Activated CD8-positive, alpha-beta memory T cell treated with anti-CD3 and anti-CD28 coated beads for 48 hours (primary cell): ENCODE results near the gene APOBEC3C.
"Not testable (repeated sequence)": the region's sequence is repeated elsewhere in the genome, so short reads cannot be mapped to it uniquely, and the experiment has no call there.

Experiments used
- DNase-seq, 3 experiments: peaks; one replicate each; pipeline ENCODE4 v3.0.0-alpha.2; 2020; ENCODE audit warnings: low read depth in 2 of 3, low spot score in 2 of 3

The APOBEC3C gene

DNA sequence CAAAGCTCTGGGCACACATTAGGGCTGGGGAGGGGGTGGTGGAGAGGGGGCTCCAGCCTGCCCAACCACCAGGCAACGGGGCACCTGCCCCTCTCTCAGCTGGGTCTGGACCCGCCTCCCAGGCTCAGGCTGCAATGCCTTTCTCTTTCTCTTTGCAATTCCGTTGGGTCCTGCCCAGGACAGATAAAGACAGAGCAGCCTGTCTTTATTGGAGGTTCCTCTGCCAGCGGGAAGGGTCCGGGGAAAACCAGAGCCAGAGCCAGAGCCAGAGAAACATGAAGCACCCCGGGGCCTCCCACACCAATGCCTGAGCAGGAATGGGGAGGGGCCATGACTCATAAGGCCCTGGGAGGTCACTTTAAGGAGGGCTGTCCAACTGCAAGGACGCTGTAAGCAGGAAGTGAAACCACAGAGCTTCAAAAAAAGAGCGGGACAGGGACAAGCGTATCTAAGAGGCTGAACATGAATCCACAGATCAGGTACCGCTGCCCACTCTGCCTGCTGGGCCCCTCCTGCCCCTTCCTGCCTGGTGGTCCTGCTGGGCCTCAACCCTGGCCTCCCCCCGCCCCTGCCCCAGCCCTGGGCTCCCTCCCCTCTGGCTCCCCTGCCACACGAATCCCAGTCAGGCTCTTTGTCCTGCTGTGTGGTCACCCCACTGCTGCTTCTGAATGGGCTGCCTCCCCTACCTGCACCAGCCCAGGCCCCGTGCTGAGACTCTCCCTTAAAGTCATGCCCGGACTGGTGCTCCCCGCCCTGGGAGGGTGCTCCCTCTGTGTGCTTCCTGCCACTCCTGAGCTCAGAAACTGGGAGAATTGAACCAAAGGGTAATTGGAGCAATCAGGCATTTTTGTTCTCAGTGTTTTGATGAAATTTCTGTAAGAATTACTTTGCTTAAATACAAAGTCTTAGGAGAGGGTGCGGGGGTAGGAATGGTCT, 31.8 kb upstream of the APOBEC3C start, which contains the start of gene APOBEC3B:
APOBEC3B (plus strand) TSS at position 356 of the 936 bp plus-strand sequence; CDS start at position 463, 107 bp downstream.
- peak in 2 of 3 experiments; percentile 43 to 57 for DNase-seq

DNA sequence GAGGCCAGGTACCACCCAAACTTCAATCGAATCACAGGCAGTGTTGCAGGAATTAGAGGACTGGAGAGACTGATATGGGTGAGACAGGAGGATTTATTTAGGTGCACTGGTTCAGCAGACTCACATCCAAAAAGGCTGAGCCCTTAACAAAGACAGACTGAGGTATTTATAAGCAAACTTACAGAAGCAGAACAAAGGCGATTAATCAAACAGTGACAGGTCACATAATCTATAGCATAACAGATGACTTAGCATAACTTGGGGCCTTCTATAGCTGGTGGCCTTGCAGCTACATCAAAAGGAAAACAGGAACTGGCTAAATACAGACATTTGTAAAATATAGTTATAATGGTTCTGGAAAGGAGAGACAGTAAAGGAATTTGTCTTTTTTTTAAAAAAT, 29.8 kb upstream of the APOBEC3C start:
- no peak for DNase-seq

DNA sequence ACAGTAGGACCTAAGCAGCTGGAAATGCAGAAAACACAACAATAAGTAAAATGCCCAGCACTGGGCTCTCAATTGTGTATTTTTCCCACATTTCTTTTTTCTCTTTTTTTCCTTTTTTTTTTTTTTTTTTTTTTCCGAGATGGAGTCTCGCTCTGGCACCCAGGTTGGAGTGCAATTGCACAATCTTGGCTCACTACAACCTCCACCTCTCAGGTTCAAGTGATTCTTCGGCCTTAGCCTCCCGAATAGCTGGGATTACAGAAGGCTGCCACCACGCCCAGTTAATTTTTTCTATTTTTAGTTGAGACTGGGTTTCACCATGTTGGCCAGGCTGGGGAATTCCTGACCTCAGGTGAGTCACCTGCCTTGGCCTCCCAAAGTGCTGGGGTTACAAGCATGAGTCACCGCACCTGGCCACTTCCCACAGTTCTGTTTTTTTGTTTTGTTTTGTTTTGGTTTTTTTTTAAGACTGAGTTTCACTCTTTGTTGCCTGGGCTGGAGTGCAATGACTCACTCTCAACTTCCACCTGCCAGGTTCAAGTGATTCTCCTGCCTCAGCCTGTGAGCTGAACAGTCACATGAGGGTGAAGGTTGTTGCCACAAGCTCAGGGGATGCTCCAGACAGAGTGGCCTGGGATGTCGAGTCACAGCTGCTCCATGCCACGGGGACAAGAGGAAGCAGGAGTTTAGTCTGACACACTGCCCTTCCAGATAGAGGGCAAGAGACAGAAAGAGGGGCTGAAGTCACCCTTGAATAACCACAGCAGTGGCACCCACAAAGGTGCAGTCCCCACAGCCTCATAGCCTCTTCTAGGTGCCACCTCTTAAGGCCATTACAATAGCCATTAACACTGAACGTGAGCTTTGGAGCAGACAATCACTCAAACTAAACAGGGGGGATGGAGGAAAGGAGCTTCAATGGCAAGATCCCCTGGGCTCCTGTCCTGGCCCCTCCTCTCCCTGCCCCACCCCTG, 29.0 kb upstream of the APOBEC3C start:
- DNase-seq, result peak; percentile 37 to 68 (median 54)

DNA sequence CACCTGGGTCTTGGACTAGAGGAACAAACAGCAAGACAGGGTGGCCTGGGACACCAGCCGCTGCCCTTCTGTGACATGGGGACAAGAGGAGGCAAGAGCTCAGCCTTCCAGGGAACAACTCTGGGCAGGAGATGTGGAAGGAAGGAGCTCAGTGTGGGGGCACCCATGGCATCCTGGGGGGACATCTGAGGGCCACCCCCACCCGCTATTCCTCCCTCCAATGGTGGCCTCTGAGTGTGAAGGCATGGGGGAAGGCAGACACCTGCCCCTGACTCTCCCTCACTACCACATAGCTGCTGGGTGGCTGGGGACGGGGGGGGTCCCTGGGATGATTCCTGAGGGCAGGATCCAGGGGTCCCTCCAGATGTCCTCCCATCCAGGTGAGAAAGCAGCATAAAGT, 27.4 kb upstream of the APOBEC3C start:
- no peak for DNase-seq

DNA sequence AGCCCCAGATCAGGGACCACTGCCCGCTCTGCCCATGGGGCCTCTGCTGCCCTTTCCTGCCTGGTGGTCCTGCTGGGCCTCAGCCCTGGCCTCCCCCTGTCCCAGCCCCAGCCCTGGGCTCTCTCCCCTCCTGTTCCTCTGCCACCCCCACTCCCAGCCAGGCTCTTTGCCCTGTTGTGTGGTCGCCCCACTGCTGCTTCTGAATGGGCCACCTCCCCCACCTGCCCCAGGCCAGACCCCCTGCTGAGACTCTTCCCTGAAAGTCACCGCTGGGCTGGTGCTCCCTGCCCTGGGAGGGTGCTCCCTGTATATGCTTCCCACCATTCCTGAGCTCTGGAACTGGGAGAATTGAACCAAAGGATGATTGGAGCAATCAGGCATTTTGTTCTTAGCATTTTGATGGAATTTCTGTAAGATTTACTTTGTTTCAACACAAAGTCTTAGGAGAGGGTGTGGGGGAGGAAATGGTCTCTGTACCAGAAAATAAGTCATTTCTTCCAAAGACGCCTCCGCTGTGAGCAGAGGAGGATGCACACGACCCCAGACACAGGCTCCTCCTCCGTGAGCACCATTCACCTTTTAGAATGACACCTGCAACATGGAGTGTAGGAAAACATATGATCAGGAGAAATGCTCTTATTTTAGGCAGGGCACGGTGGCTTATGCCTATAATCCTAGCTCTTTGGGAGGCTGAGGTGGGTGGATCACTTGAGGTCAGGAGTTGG, 26.7 kb upstream of the APOBEC3C start:
- DNase-seq, result no peak

DNA sequence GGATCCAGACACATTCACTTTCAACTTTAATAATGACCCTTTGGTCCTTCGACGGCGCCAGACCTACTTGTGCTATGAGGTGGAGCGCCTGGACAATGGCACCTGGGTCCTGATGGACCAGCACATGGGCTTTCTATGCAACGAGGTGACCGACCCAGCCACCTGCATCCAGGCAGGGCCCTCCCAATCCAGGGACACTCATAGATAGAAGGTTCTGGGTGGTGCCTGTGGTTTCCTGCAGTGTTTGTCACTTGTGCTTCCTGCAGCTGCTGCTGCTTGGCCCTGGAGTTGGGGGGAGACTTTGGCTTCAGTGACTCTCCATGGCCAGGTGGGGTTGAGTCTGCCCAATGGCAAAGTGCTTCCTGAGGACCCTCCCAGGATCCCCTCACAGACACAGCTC, 24.6 kb upstream of the APOBEC3C start:
- no peak for DNase-seq

DNA sequence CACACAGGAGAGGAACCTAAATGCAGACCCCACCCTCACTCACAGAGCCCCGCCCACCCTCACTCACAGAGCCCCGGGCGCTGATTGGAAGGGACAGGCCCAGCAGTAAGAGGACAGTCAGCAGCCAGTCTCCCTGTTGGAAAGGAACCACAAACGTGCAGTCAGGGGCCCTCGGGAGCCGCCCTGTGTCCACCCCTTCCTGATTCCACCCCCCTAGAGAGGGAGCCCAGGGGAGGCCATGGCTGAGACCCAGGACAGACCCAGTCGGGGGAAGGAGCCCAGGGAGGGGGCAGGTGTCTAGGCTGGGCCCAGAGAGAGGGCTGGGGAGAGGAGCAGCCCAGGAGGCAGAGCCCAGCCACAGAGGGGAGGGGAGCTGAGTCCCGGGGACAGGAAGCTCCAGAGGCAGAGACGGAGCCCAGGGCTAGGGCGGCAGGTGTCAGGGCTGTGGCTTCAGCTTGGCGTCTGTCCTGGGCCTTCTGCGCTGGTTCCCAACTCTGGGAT, 21.1 kb upstream of the APOBEC3C start:
- not testable (repeated sequence) for DNase-seq

DNA sequence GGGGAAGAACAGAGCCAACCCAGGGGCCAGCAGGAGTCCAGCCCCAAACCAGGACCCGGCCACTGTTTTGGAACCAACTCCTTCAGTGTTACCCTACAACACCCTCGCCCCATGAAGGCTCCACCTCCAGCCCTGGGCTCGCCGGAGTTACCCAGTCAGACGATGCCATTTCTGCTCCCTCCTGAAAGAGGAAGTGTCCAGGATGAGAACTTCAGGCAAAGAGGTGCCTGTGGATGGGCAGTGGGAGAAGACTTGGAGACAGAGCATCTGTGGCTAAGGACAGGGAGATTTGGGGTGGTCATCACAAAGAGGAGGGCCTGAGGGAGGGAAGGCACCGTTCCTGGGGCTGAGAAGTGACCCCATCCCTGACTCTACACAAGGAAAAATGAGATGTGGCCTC, 18.0 kb upstream of the APOBEC3C start:
- no peak for DNase-seq

DNA sequence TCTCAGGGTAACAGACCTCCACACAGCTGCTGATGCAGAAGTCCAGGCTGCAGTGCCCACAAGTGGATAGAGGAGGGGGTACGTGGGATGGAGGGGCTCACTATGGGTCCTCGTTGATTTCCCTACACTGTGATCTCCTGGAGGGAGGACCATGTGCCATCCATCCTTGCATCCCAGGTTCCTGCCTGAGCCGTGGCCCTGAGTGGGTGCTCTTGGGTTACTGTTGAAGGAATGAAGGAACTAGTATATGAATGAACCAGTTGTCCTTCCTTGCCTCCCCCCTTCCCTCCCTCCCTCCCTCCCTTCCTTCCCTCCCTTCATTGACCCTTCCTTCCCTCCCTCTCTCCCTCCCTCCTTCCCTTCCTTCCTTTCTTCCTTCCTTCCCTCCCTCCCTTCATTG, 16.5 kb upstream of the APOBEC3C start:
- no peak for DNase-seq

DNA sequence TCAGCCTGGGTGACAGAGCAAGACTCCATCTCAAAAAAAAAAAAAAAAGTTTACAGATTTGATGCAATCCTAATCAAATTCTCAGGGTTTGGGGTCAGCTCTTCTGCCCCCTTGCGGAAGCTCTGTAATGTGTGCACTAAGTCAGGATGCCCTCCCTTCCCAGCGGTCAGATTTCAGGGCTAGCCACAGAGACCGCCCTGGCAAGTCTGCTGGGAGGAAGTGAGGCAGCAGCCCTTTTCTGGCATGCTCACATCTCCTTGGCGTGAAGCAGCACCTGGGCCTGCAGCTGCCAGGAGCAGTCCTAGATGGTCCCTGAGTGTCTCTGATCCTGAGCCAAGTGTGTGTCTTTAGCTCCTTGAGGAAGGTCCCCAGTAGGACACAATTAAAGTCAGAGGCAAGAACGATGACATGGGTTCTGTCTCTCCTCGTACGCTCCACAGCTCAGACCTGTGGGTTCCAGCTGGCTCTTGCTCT, 10.9 kb upstream of the APOBEC3C start:
- DNase-seq, result peak in 2 of 3 experiments; percentile 36 to 47

DNA sequence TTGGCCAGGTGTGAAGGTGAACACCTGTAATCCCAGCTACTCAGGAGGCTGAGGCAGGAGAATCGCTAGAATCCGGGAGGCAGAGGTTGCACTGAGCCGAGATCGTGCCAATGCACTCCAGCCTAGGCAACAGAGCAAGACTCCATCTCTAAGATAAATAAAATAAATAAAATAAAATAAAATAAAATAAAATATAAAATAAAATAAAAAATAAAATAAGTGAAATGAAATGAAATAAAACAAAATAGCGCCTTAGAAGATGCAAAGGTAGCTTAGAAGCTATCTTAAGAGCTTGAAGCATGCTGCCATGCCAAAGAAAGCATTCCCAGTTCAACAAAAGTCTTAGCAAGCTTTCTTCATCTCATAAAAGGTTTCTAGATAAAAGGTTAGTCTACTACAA, 6.9 kb upstream of the APOBEC3C start:
- DNase-seq, result no peak

DNA sequence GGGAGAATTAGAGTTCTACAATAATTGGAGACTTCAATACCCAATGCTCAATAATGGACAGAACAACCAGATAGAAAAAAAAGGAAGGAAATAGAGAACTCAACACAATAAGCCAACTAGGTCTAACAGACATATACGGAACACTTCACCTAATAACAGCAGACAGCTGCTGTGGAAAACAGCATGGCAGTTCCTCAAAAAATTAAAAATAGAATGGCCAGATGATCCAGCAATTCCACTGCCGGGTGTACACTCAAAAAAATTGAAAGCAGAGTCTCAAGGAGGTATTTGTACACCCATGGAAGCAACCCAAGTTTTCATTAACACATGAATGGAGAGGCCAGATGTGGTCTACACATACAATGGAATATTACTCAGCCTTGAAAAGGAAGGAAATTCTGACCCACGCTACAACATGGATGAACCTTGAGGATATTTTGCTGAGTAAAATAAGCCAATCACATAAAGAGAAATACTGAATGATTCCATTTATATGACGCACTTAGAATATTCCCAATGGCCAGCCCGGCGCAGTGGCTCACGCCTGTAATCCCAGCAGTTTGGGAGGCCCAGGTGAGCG, 5.7 kb upstream of the APOBEC3C start:
- DNase-seq, result not testable (repeated sequence)

DNA sequence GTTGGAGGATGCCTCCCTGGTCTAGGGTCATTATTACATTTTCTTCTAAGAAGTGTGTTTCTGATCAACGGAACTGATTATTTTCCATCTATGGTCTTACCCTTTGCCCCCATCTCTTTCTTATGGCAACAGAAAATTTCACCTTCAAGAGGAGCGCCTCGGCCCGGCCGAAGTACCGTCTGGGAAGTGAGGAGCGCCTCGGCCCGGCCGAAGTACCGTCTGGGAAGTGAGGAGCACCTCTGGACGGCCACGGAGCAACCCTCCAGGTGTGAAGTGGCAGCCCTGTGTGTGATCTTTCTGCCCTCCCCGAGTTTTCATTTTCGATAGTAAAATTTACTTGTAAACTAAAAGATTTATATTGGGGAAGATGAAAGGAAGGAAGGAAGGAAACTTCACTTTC, 3.1 kb upstream of the APOBEC3C start:
- no peak for DNase-seq

DNA sequence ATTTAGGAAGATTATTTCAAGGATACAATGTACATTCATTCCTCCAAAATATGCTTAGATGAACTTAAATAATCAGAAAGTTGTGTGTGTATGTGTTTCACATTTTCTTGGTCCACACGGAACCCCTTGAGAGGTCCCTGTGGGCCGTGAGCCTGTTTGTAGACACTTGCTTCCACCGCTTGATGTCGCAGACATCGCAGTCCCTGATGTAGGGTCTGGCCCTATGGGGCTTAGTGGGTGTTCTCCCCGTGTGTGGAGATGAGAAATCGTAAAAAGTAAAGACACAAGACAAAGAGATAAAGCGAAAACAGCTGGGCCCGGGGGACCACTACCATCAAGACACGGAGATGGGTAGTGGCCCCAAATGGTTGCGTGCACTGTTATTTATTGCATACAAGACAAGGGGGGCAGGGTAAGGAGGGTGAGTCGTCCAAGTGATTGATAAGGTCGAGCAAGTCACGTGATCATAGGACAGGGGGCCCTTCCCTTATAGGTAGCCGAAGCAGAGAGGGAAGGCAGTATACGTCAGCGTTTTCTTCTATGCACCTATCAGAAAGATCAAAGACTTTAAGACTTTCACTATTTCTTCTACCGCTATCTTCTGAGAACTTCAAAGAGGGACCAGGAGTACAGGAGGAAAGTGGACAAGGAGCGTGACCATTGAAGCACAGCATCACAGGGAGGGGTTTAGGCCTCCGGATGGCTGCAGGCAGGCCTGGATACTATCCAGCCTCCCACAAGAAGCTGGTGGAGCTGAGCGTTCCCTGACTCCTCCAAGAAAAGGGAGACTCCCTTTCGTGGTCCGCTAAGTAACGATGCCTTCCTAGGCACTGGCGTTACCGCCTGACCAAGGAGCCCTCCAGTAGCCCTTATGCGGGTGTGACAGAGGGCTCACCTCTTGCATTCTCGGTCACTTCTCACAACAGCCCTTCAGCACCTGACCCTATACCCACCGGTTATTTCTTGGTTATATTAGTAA, 1.2 kb upstream of the APOBEC3C start:
- no peak for DNase-seq

DNA sequence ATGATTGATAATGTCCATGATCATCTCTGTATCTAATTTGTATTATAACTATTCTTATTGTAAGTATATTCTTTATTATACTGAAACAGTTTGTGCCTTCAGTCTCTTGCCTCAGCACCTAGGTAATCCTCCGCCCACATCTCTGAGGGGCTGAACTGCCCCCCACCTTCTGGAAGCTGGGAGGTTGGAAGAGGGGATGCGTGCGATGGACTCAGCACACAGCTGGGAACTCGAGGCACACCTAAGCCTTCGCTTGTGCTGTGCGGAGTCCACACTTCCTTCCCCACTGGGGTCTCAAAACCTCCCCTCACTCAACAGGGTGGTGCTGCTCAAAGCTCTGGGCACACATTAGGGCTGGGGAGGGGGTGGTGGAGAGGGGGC, 506 bp upstream of the APOBEC3C start:
- DNase-seq, result not testable (repeated sequence)

DNA sequence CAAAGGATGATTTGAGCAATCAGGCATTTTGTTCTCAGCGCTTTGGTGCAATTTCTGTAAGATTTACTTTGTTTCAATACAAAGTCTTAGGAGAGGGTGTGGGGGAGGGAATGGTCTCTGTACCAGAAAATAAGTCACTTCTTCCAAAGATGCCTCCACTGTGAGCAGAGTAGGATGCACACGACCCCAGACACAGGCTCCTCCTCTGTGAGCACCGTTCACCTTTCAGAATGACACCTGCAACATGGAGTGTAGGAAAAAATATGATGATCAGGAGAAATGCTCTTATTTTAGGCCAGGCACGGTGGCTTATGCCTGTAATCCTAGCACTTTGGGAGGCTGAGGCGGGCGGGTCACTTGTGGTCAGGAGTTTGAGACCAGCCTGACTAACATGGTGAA, 665 bp downstream of the APOBEC3C start:
- DNase-seq, result not testable (repeated sequence)

DNA sequence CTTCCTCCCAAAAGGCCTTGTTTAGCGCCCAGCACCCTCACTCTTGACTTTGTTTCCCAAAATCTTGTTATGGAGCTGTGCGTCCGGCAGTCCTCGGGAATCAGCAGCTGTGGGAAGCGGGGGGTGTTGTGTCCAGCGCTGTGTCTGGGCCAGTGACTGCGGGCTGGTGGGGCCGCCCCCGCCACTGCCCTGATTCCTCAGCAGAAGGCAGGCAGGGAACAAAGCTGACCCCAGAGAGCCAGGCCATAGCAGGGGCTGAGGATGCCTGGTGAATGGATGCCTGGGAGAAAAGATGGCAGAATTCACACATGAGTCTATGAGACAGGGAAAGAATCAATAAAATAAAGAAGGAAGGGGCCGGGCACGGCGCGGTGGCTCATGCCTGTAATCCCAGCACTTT, 2.5 kb downstream of the APOBEC3C start:
- DNase-seq, result no peak

DNA sequence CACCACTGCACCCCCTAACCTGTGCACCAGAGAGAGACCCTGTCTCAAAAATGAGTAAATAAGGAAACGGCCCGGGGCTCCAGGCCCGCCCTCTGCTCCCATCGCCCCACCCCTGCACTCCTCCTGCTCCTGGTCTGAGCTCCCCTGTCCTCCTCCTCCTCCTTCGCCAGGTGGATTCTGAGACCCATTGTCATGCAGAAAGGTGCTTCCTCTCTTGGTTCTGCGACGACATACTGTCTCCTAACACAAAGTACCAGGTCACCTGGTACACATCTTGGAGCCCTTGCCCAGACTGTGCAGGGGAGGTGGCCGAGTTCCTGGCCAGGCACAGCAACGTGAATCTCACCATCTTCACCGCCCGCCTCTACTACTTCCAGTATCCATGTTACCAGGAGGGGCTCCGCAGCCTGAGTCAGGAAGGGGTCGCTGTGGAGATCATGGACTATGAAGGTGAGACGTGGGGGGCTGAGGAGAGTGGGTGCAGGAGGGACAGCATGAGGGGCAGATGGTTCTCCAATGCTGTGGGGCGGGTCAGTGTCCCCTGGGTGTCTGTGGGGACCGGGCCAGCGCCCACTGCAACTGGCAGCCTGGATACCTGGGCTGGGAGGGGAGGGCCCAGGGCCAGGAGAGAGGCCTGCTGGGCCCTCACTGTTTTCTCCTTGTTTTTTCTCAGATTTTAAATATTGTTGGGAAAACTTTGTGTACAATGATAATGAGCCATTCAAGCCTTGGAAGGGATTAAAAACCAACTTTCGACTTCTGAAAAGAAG, 3.7 kb downstream of the APOBEC3C start:
- DNase-seq, result no peak
